ENCODE data around the gene ZDHHC5.

- TF ChIP-seq EZH2 (optimal IDR thresholded peaks at IDR 0.05; ENCODE audit: low read depth, low read length) = no peak
- TF ChIP-seq CTCF (IDR thresholded peaks at IDR 0.05; ENCODE audit: low read length) = no peak
Measured at GRCh38 chr11:57735619-57736298, 67.8 kb downstream of the ZDHHC5 start.

All from MM.1S (cell line).